Osteoblast (primary cell): ENCODE data around the gene CCDC50. TPM values are rescaled to one million over a fixed set of nuclear protein-coding genes. Genes with fewer than 3 reads are reported as not detected.

Experiments
- DNase-seq: peaks from one replicate; pipeline ENCODE4 v3.0.0; 2011; ENCODE audit warnings: low spot score, mixed read lengths; ENCODE audit not compliant: insufficient read length; ENCODE audit errors: missing footprints
- H2AFZ ChIP-seq: 2 replicates; pipeline ENCODE4 v1.6.0; 2011; ENCODE audit warnings: mild to moderate bottlenecking, low read length
- H3K27ac ChIP-seq: 2 replicates; pipeline ENCODE4 v1.5.1; 2011; ENCODE audit warnings: mild to moderate bottlenecking, low read depth, low read length, moderate library complexity
- H3K27me3 ChIP-seq: 2 replicates; pipeline ENCODE4 v1.6.0; 2012; ENCODE audit warnings: mild to moderate bottlenecking, control low read depth, inconsistent platforms, low read length, moderate library complexity; ENCODE audit not compliant: insufficient read depth
- H3K36me3 ChIP-seq: 2 replicates; pipeline ENCODE4 v1.5.1; 2011; ENCODE audit warnings: mild to moderate bottlenecking, low read length, control low read depth, moderate library complexity; ENCODE audit not compliant: insufficient read depth
- H3K4me1 ChIP-seq: 2 replicates; pipeline ENCODE4 v1.5.1; 2011; ENCODE audit warnings: mild to moderate bottlenecking, low read length, control low read depth, moderate library complexity; ENCODE audit not compliant: insufficient read depth
- H3K4me2 ChIP-seq: 2 replicates; pipeline ENCODE4 v1.6.0; 2011; ENCODE audit warnings: mild to moderate bottlenecking, low read length; ENCODE audit not compliant: insufficient read depth
- H3K4me3 ChIP-seq: fragments of 200-600 bp; sonication (generic); 3 replicates; pipeline ENCODE4 v1.5.1; 2012; ENCODE audit warnings: mild to moderate bottlenecking, low read length, inconsistent platforms; ENCODE audit not compliant: insufficient read depth
- H3K79me2 ChIP-seq: 2 replicates; pipeline ENCODE4 v1.6.0; 2012; ENCODE audit warnings: mild to moderate bottlenecking, low read length, control low read depth, inconsistent platforms; ENCODE audit not compliant: insufficient read depth
- H3K9me3 ChIP-seq: 2 replicates; pipeline ENCODE4 v1.5.1; 2011; ENCODE audit warnings: low read depth, low read length, control low read depth
- H4K20me1 ChIP-seq: 2 replicates; pipeline ENCODE4 v1.6.0; 2012; ENCODE audit warnings: mild to moderate bottlenecking, low read length, control low read depth; ENCODE audit not compliant: insufficient read depth
- CTCF ChIP-seq: IDR thresholded peaks from 2 replicates; pipeline ENCODE4 v1.5.1; 2011; ENCODE audit warnings: mild to moderate bottlenecking, low read depth, low read length, moderate library complexity; ENCODE audit errors: extremely low read depth
- total RNA-seq: library from RNA; depleted of rRNA; stranded (reverse); fragments of >200 nt; gene quantifications from 2 replicates; pipeline ENCODE4 v1.2.3, GENCODE V29; 2012

The CCDC50 gene
- total RNA-seq, 1 donor = 78.2 TPM

GRCh38 chr3:191398607-191399006 lies 69.4 kb downstream of the CCDC50 start:
- H3K36me3 ChIP-seq = peaks cover 11% of the 10 kb centered on the region
- no peaks in the 10 kb centered on the region for H4K20me1 ChIP-seq
- no peak overlapping the region for H2AFZ ChIP-seq
- H3K9me3 ChIP-seq = no peaks in the 10 kb centered on the region
- no peak overlapping the region for H3K4me2 ChIP-seq
- no peaks in the 10 kb centered on the region for H3K27me3 ChIP-seq
- no peak for DNase-seq
- no peak overlapping the region for H3K4me3 ChIP-seq
- TF ChIP-seq CTCF = no peak
- no peaks in the 10 kb centered on the region for H3K4me1 ChIP-seq
- no peaks in the 10 kb centered on the region for H3K79me2 ChIP-seq
- H3K27ac ChIP-seq = no peak overlapping the region

- no peaks in the 10 kb centered on the region for H4K20me1 ChIP-seq
- DNase-seq = no peak
Measured at GRCh38 chr3:191399918-191400317, 70.7 kb downstream of the CCDC50 start.

GRCh38 chr3:191401775-191402357 lies 72.7 kb downstream of the CCDC50 start:
- Histone ChIP-seq H3K36me3 (no peaks in the 10 kb centered on the region), H3K27me3 (no peaks in the 10 kb centered on the region), H3K27ac (no peak overlapping the region), H2AFZ (no peak overlapping the region), H3K4me2 (no peak overlapping the region), H3K4me3 (no peak overlapping the region), H4K20me1 (no peaks in the 10 kb centered on the region), H3K4me1 (no peaks in the 10 kb centered on the region), H3K9me3 (no peaks in the 10 kb centered on the region), H3K79me2 (no peaks in the 10 kb centered on the region)
- DNase-seq = no peak
- TF ChIP-seq CTCF = no peak

More at GRCh38 chr3:191399918-191400317, 70.7 kb downstream of the CCDC50 start:
- H3K27me3 ChIP-seq = no peaks in the 10 kb centered on the region
- no peak overlapping the region for H3K27ac ChIP-seq
- H3K79me2 ChIP-seq = no peaks in the 10 kb centered on the region
- no peak overlapping the region for H3K4me3 ChIP-seq
- no peaks in the 10 kb centered on the region for H3K9me3 ChIP-seq
- TF ChIP-seq CTCF = no peak
- H3K4me2 ChIP-seq = no peak overlapping the region
- no peaks in the 10 kb centered on the region for H3K4me1 ChIP-seq
- H3K36me3 ChIP-seq = peaks cover 11% of the 10 kb centered on the region
- H2AFZ ChIP-seq = no peak overlapping the region

GRCh38 chr3:191409791-191410359 lies 80.7 kb downstream of the CCDC50 start:
- H2AFZ ChIP-seq = no peak overlapping the region
- no peaks in the 10 kb centered on the region for H3K9me3 ChIP-seq
- H3K27me3 ChIP-seq = no peaks in the 10 kb centered on the region
- no peak overlapping the region for H3K27ac ChIP-seq
- peaks cover 5% of the 10 kb centered on the region for H3K4me1 ChIP-seq
- H3K4me2 ChIP-seq = no peak overlapping the region
- no peak for DNase-seq
- no peaks in the 10 kb centered on the region for H4K20me1 ChIP-seq
- no peaks in the 10 kb centered on the region for H3K79me2 ChIP-seq
- H3K36me3 ChIP-seq = no peaks in the 10 kb centered on the region
- no peak for TF ChIP-seq CTCF
- no peak overlapping the region for H3K4me3 ChIP-seq
